H1 (cell line): Measurements from ENCODE around the gene MIF. TPM values are rescaled to one million over a fixed set of nuclear protein-coding genes. Genes with fewer than 3 reads are reported as not detected.
"Not testable (repeated sequence)": the region's sequence is repeated elsewhere in the genome, so short reads cannot be mapped to it uniquely, and the experiment has no call there.

Source experiments
- CTCF ChIA-PET: fragments of 300-600 bp; sonication (Branson Sonifier 250); formaldehyde crosslinking; loops from one replicate; lab custom pipeline; 2021; ENCODE audit not compliant: partially characterized antibody; lab: Charles Lee
- POLR2A ChIA-PET: fragments of 300-600 bp; sonication (Branson Sonifier 250); formaldehyde crosslinking; loops from one replicate; lab custom pipeline; 2021; ENCODE audit warnings: inconsistent platforms; ENCODE audit not compliant: partially characterized antibody; lab: Charles Lee
- DNase-seq, 2 experiments: peaks; one replicate each; pipeline versions ENCODE4 v3.0.0 to v3.0.0-alpha.2; 2010 to 2022; ENCODE audit warnings: low spot score in 2 of 2, low read depth in 1 of 2, mixed read lengths in 1 of 2
- FAIRE-seq: peaks from 2 replicates; lab custom pipeline; 2011; peaks lifted over from hg19 to GRCh38; lab: Jason Lieb, UNC
- H2AFZ ChIP-seq: 2 replicates; pipeline ENCODE4 v1.8.1; 2012; ENCODE audit warnings: low read length, inconsistent platforms
- H2AK5ac ChIP-seq: 2 replicates; pipeline ENCODE4 v1.6.1; 2013; ENCODE audit warnings: low read depth, low read length
- H2BK120ac ChIP-seq: replicated peaks from 2 replicates; pipeline ENCODE3; 2013; ENCODE audit warnings: low read depth, low read length, inconsistent platforms
- H2BK12ac ChIP-seq: 2 replicates; pipeline ENCODE4 v1.6.1; 2013; ENCODE audit warnings: low read depth, low read length
- H2BK15ac ChIP-seq: 2 replicates; pipeline ENCODE4 v1.6.1; 2013; ENCODE audit warnings: low read length
- H2BK20ac ChIP-seq: 2 replicates; pipeline ENCODE4 v1.6.1; 2013; ENCODE audit warnings: low read length
- H2BK5ac ChIP-seq: 2 replicates; pipeline ENCODE4 v1.6.1; 2013; ENCODE audit warnings: low read depth, low read length
- H3K14ac ChIP-seq: 2 replicates; pipeline ENCODE4 v1.6.1; 2013; ENCODE audit warnings: inconsistent platforms; ENCODE audit not compliant: insufficient read length
- H3K18ac ChIP-seq: 2 replicates; pipeline ENCODE4 v1.6.1; 2013; ENCODE audit warnings: low read length; ENCODE audit errors: extremely low read depth
- H3K23ac ChIP-seq: 2 replicates; pipeline ENCODE4 v1.6.1; 2013; ENCODE audit warnings: inconsistent platforms; ENCODE audit not compliant: insufficient read length
- H3K23me2 ChIP-seq: 2 replicates; pipeline ENCODE4 v1.6.1; 2013; ENCODE audit warnings: low read depth, low read length
- H3K27ac ChIP-seq: 2 replicates; pipeline ENCODE4 v1.6.1; 2011; ENCODE audit warnings: low read depth, low read length, inconsistent platforms
- H3K27me3 ChIP-seq, 4 experiments: replicated peaks in 1 of 4; 1 replicate in 1 of 4; 2 replicates in 3 of 4; pipeline versions ENCODE4 v1.6.1 to v1.8.1; 2011 to 2013; ENCODE audit warnings: low read length in 3 of 4, mild to moderate bottlenecking in 3 of 4, inconsistent platforms in 2 of 4, mixed read lengths in 2 of 4, moderate library complexity in 1 of 4; ENCODE audit not compliant: control insufficient read depth in 3 of 4, insufficient read depth in 3 of 4; ENCODE audit errors: extremely low read depth in 1 of 4
- H3K36me3 ChIP-seq, 4 experiments: 2 replicates each; pipeline versions ENCODE4 v1.6.1 to v1.8.1; 2011 to 2013; ENCODE audit warnings: mild to moderate bottlenecking in 4 of 4, low read length in 3 of 4, moderate library complexity in 2 of 4, control low read depth in 1 of 4, inconsistent platforms in 1 of 4; ENCODE audit not compliant: insufficient read depth in 4 of 4, control insufficient read depth in 2 of 4
- H3K4ac ChIP-seq: replicated peaks from 2 replicates; pipeline ENCODE3; 2013; ENCODE audit warnings: low read length, low read depth, mixed read lengths, inconsistent platforms; ENCODE audit not compliant: insufficient read length
- H3K4me1 ChIP-seq, 4 experiments: replicated peaks in 1 of 4; 1 replicate in 1 of 4; 2 replicates in 3 of 4; pipeline versions ENCODE4 v1.6.1 to v1.8.1; 2011 to 2013; ENCODE audit warnings: low read length in 3 of 4, inconsistent platforms in 2 of 4, mixed read lengths in 1 of 4; ENCODE audit not compliant: insufficient read depth in 4 of 4, control insufficient read depth in 3 of 4
- H3K4me2 ChIP-seq, 2 experiments: 2 replicates each; pipeline versions ENCODE4 v1.6.1 to v1.8.1; 2011 to 2013; ENCODE audit warnings: low read depth in 2 of 2, low read length in 2 of 2, control low read depth in 1 of 2, inconsistent platforms in 1 of 2, mild to moderate bottlenecking in 1 of 2; ENCODE audit not compliant: insufficient read depth in 1 of 2
- H3K4me3 ChIP-seq, 4 experiments: fragments of 200-600, 300-600 bp in 1 of 4; sonication (generic), shearing (Covaris generic), sonication (Bioruptor Twin) in 1 of 4; 2 replicates each; pipeline versions ENCODE4 v1.5.1 to v1.8.1; 2011 to 2016; ENCODE audit warnings: low read length in 4 of 4, low read depth in 3 of 4, control low read depth in 2 of 4, inconsistent platforms in 2 of 4, mild to moderate bottlenecking in 2 of 4, mixed read lengths in 1 of 4, moderate library complexity in 1 of 4; ENCODE audit not compliant: insufficient read depth in 2 of 4; ENCODE audit errors: extremely low read depth in 1 of 4
- H3K56ac ChIP-seq: replicated peaks from 2 replicates; pipeline ENCODE3; 2013; ENCODE audit warnings: low read depth, mild to moderate bottlenecking, mixed read lengths, low read length, inconsistent platforms; ENCODE audit not compliant: insufficient read length
- H3K79me1 ChIP-seq: 2 replicates; pipeline ENCODE4 v1.6.1; 2013; ENCODE audit warnings: low read depth, low read length, control low read depth
- H3K79me2 ChIP-seq, 2 experiments: 2 replicates each; pipeline versions ENCODE4 v1.6.1 to v1.8.1; 2012 to 2013; ENCODE audit warnings: low read length in 2 of 2, mild to moderate bottlenecking in 2 of 2, inconsistent platforms in 1 of 2; ENCODE audit not compliant: insufficient read depth in 2 of 2, control insufficient read depth in 1 of 2
- H3K9ac ChIP-seq, 4 experiments: replicated peaks in 1 of 4; 1 replicate in 1 of 4; 2 replicates in 3 of 4; pipeline versions ENCODE4 v1.6.1 to v1.8.1; 2011 to 2013; ENCODE audit warnings: low read depth in 3 of 4, low read length in 3 of 4, control low read depth in 2 of 4, mild to moderate bottlenecking in 2 of 4, moderate library complexity in 2 of 4, inconsistent platforms in 1 of 4; ENCODE audit errors: extremely low read depth in 1 of 4
- H3K9me3 ChIP-seq, 2 experiments: 2 replicates each; pipeline versions ENCODE4 v1.6.1 to v1.8.1; 2012 to 2013; ENCODE audit warnings: mild to moderate bottlenecking in 2 of 2, moderate library complexity in 2 of 2, control low read depth in 1 of 2, inconsistent platforms in 1 of 2, low read depth in 1 of 2, low read length in 1 of 2, mixed read lengths in 1 of 2; ENCODE audit not compliant: insufficient read depth in 2 of 2
- H4K20me1 ChIP-seq, 2 experiments: replicated peaks in 1 of 2; 2 replicates each; pipeline versions ENCODE3 to v1.8.1; 2011 to 2013; ENCODE audit warnings: inconsistent platforms in 2 of 2, low read length in 2 of 2, mild to moderate bottlenecking in 1 of 2; ENCODE audit not compliant: insufficient read depth in 2 of 2, control insufficient read depth in 1 of 2
- H4K5ac ChIP-seq: 2 replicates; pipeline ENCODE4 v1.6.1; 2013; ENCODE audit warnings: low read length, low read depth, mixed read lengths, inconsistent platforms; ENCODE audit not compliant: insufficient read length
- H4K8ac ChIP-seq: 2 replicates; pipeline ENCODE4 v1.8.0; 2013; ENCODE audit warnings: mild to moderate bottlenecking, moderate library complexity, low read length, inconsistent platforms; ENCODE audit not compliant: insufficient read depth; ENCODE audit errors: extremely low read depth
- H4K91ac ChIP-seq: replicated peaks from 2 replicates; pipeline ENCODE3; 2013; ENCODE audit warnings: low read length, mixed read lengths, inconsistent platforms; ENCODE audit not compliant: insufficient read length
- HDAC2 ChIP-seq, 2 experiments: fragments of 300-600 bp in 1 of 2; sonication (generic) in 1 of 2; IDR thresholded peaks; 2 replicates each; pipeline ENCODE4 v1.6.1; 2011 to 2012; ENCODE audit warnings: low read depth in 2 of 2, low read length in 2 of 2, mild to moderate bottlenecking in 2 of 2, moderate library complexity in 2 of 2, borderline replicate concordance in 1 of 2, inconsistent platforms in 1 of 2
- JUN ChIP-seq: IDR thresholded peaks from 2 replicates; pipeline ENCODE4 v1.6.1; 2011; ENCODE audit warnings: low read depth, mild to moderate bottlenecking, improper control_type of control experiment, low read length
- PHF8 ChIP-seq: fragments of 200-600 bp; sonication (generic); conservative IDR thresholded peaks from 2 replicates; pipeline ENCODE4 v1.7.1; 2012; ENCODE audit warnings: low read depth, mild to moderate bottlenecking, inconsistent platforms, low read length, moderate library complexity
- WGBS, 2 experiments: shearing (Covaris generic) in 1 of 2; methylation state at CpG; one replicate each; pipeline versions ENCODE4 v1.1.6 to v1.1.7; 2013 to 2015; ENCODE audit warnings: low lambda C conversion rate in 2 of 2, mixed read lengths in 2 of 2, inconsistent platforms in 1 of 2, low coverage in 1 of 2, missing lambda C conversion rate in 1 of 2; ENCODE audit not compliant: insufficient replicate concordance in 2 of 2, insufficient coverage in 1 of 2, insufficient read length in 1 of 2; ENCODE audit errors: extremely low coverage in 1 of 2, missing lambda C conversion rate in 1 of 2; 5-methylcytosine and 5-hydroxymethylcytosine counted together
- polyA plus RNA-seq, 7 experiments: library from polyadenylated mRNA; depleted of rRNA in 3 of 7; stranded (reverse) in 5 of 7; unstranded in 2 of 7; fragments of >200 nt in 5 of 7; fragments of 200-250 nt in 2 of 7; gene quantifications; 1 replicate in 5 of 7; 2 replicates in 1 of 7; 4 replicates in 1 of 7; pipeline versions ENCODE4 v1.2.1 to v1.2.3, GENCODE V29; 2011 to 2013; ENCODE audit warnings: missing spikeins in 2 of 7, mixed read lengths in 2 of 7
- total RNA-seq: library from RNA; stranded (reverse); fragmentation: NEBNext Ultra II Directional; extraction: Animal tissue kit (Norgen Biotek cat#: 25700); gene quantifications from 2 replicates; pipeline ENCODE4 v1.2.1, GENCODE V29; 2021

MIF gene
- total and polyA plus RNA-seq, 2 of the 8 experiments (the other 6 are each of a cell fraction or from before 2014, with no cell fraction given): 1,082 to 1,870 TPM

GRCh38 chr22:23899042-23899745, 5.0 kb downstream of the MIF start (continued):
- TF ChIP-seq HDAC2 (IDR thresholded peaks at IDR 0.05; ENCODE audit: borderline replicate concordance in 1 of 2, low read depth in 2 of 2, low read length in 2 of 2) (no peak), JUN (no peak), PHF8 (no peak)
- TF ChIP-seq, all 59 proteins: peak for 0

- H3K23ac ChIP-seq, H3K27me3 ChIP-seq, FAIRE-seq, H4K8ac ChIP-seq, H3K9ac ChIP-seq, H3K79me1 ChIP-seq, H3K79me2 ChIP-seq, H3K4me3 ChIP-seq, H3K9me3 ChIP-seq, CTCF ChIA-PET, H3K4me2 ChIP-seq, H2AFZ ChIP-seq, H3K56ac ChIP-seq, H2BK5ac ChIP-seq, H2BK20ac ChIP-seq, H2BK15ac ChIP-seq, H2AK5ac ChIP-seq, H2BK120ac ChIP-seq, H3K23me2 ChIP-seq, H3K27ac ChIP-seq, H2BK12ac ChIP-seq, H3K4ac ChIP-seq, H4K91ac ChIP-seq, H3K18ac ChIP-seq, H3K14ac ChIP-seq, DNase-seq, H4K5ac ChIP-seq: not testable (repeated sequence)
- peaks cover 5 to 11% of the 10 kb centered on the region in 2 experiments for H4K20me1 ChIP-seq
- 94% methylated on average over 4 of the region's 4 CpGs; no CpG with 5 or more reads in 1 of the 2 experiments for WGBS, 2 experiments
- H3K4me1 ChIP-seq: peaks cover 4 to 23% (median 14%) of the 10 kb centered on the region in 4 experiments
- POLR2A ChIA-PET: interaction anchor here (1.0 to 2.4 kb wide), 2 partner anchors 13 to 43 kb away, joined by 3 to 6 read pairs; partner anchors contain the start of gene SLC2A11
- peaks cover 14 to 20% (median 18%) of the 10 kb centered on the region in 4 experiments for H3K36me3 ChIP-seq
Measured at GRCh38 chr22:23900227-23900626, 6.0 kb downstream of the MIF start.
